Panc1 (cell line): ENCODE data around the gene CPPED1.

Experiments used
- POLR2AphosphoS5 ChIP-seq: IDR thresholded peaks from 2 replicates; pipeline ENCODE4 v1.6.1; 2012; ENCODE audit warnings: mild to moderate bottlenecking, low read depth, low read length, moderate library complexity
- TF ChIP-seq, protein P1 (sequence below), 2 experiments: IDR thresholded peaks; 2 replicates each; pipeline ENCODE4 v1.6.1; 2011 to 2012; ENCODE audit warnings: low read depth in 2 of 2, control low read depth in 1 of 2, low read length in 1 of 2, mild to moderate bottlenecking in 1 of 2, moderate library complexity in 1 of 2; ENCODE audit not compliant: insufficient read depth in 1 of 2
- TF ChIP-seq, protein P2 (sequence below): fragments of 450-650 bp; IDR thresholded peaks from 2 replicates; pipeline ENCODE4 v1.5.1; 2017; ENCODE audit warnings: mild to moderate bottlenecking

GRCh38 chr16:12801511-12802042 lies 2.1 kb downstream of the CPPED1 start:
- TF ChIP-seq, protein P1, sequence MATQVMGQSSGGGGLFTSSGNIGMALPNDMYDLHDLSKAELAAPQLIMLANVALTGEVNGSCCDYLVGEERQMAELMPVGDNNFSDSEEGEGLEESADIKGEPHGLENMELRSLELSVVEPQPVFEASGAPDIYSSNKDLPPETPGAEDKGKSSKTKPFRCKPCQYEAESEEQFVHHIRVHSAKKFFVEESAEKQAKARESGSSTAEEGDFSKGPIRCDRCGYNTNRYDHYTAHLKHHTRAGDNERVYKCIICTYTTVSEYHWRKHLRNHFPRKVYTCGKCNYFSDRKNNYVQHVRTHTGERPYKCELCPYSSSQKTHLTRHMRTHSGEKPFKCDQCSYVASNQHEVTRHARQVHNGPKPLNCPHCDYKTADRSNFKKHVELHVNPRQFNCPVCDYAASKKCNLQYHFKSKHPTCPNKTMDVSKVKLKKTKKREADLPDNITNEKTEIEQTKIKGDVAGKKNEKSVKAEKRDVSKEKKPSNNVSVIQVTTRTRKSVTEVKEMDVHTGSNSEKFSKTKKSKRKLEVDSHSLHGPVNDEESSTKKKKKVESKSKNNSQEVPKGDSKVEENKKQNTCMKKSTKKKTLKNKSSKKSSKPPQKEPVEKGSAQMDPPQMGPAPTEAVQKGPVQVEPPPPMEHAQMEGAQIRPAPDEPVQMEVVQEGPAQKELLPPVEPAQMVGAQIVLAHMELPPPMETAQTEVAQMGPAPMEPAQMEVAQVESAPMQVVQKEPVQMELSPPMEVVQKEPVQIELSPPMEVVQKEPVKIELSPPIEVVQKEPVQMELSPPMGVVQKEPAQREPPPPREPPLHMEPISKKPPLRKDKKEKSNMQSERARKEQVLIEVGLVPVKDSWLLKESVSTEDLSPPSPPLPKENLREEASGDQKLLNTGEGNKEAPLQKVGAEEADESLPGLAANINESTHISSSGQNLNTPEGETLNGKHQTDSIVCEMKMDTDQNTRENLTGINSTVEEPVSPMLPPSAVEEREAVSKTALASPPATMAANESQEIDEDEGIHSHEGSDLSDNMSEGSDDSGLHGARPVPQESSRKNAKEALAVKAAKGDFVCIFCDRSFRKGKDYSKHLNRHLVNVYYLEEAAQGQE (IDR thresholded peaks at IDR 0.05; ENCODE audit: insufficient read depth in 1 of 2, low read depth in 2 of 2, low read length in 1 of 2) = no peak
- TF ChIP-seq, protein P2, sequence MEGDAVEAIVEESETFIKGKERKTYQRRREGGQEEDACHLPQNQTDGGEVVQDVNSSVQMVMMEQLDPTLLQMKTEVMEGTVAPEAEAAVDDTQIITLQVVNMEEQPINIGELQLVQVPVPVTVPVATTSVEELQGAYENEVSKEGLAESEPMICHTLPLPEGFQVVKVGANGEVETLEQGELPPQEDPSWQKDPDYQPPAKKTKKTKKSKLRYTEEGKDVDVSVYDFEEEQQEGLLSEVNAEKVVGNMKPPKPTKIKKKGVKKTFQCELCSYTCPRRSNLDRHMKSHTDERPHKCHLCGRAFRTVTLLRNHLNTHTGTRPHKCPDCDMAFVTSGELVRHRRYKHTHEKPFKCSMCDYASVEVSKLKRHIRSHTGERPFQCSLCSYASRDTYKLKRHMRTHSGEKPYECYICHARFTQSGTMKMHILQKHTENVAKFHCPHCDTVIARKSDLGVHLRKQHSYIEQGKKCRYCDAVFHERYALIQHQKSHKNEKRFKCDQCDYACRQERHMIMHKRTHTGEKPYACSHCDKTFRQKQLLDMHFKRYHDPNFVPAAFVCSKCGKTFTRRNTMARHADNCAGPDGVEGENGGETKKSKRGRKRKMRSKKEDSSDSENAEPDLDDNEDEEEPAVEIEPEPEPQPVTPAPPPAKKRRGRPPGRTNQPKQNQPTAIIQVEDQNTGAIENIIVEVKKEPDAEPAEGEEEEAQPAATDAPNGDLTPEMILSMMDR = no peak
- no peak for TF ChIP-seq POLR2AphosphoS5
